Esophagus squamous epithelium (tissue), 4 donors: ENCODE results near the gene BMPER.

Experiments
- CTCF ChIP-seq, 6 experiments: fragments of 450-650 bp in 4 of 6; fragments of 200-600 bp in 2 of 6; sonication (generic) in 2 of 6; IDR thresholded peaks; one replicate each; pipeline ENCODE4 v1.5.1; 2016 to 2019; ENCODE audit warnings: antibody characterized with exemption in 6 of 6, mild to moderate bottlenecking in 4 of 6, moderate library complexity in 4 of 6
- POLR2A ChIP-seq, 4 donors: fragments of 450-650 bp; IDR thresholded peaks; one replicate each; pipeline ENCODE4 v1.6.1; 2017; ENCODE audit warnings: antibody characterized with exemption in 4 of 4, mild to moderate bottlenecking in 4 of 4, moderate library complexity in 3 of 4

GRCh38 chr7:33971106-33971505 lies 65.8 kb downstream of the BMPER start:
- TF ChIP-seq CTCF (IDR thresholded peaks at IDR 0.05) (no peak), POLR2A (IDR thresholded peaks at IDR 0.05) (no peak)
